ENCODE measurements around the gene SH3PXD2A. TPM values are rescaled to one million over a fixed set of nuclear protein-coding genes. Genes with fewer than 3 reads are reported as not detected.

SH3PXD2A gene
- total and polyA plus RNA-seq, 8 donors: 3.9 to 16.4 (median 8.0) TPM

- WGBS, 2 donors: 80 to 87% methylated on average over 8 of the region's 8 CpGs
- no peak for TF ChIP-seq CTCF (IDR thresholded peaks at IDR 0.05)
- FAIRE-seq (no peak), DNase-seq (no peak), ATAC-seq (no peak)
- Histone ChIP-seq H3K4me3 (no peak overlapping the region), H3K36me3 (no peaks in the 10 kb centered on the region), H3K27me3 (no peaks in the 10 kb centered on the region), H3K4me1 (no peaks in the 10 kb centered on the region), H3K9me3 (no peaks in the 10 kb centered on the region), H3K27ac (no peak overlapping the region)
- intact Hi-C loops (cut with DNase I): loop anchor here in 1 of 3 donors (10.0 kb wide), 1 partner anchor 165 kb away; no protein-coding TSS in a partner anchor
Measured at GRCh38 chr10:103709341-103709920, 145.9 kb downstream of the SH3PXD2A start.

- Histone ChIP-seq H3K9me3 (no peaks in the 10 kb centered on the region), H3K27ac (no peak overlapping the region), H3K36me3 (no peaks in the 10 kb centered on the region), H3K27me3 (no peaks in the 10 kb centered on the region), H3K4me1 (no peaks in the 10 kb centered on the region), H3K4me3 (no peak overlapping the region)
- no peak for TF ChIP-seq CTCF (IDR thresholded peaks at IDR 0.05)
- DNase-seq: peak in 1 of 6 donors; percentile 20
- intact Hi-C loops (cut with DNase I): loop anchor here in 1 of 3 donors (10.0 kb wide), 1 partner anchor 166 kb away; no protein-coding TSS in a partner anchor
- no peak for FAIRE-seq
- 77 to 79% methylated on average over 6 of the region's 6 CpGs for WGBS, 2 donors
- no peak for ATAC-seq
Measured at GRCh38 chr10:103708627-103709288, 146.6 kb downstream of the SH3PXD2A start.

GRCh38 chr10:103707956-103708626 lies 147.3 kb downstream of the SH3PXD2A start:
- no peak for TF ChIP-seq CTCF (IDR thresholded peaks at IDR 0.05)
- WGBS, 2 donors: 74% methylated on average over 10 of the region's 10 CpGs
- ATAC-seq (no peak), FAIRE-seq (no peak), DNase-seq (peak in 1 of 6 donors; percentile 33)
- Histone ChIP-seq H3K36me3 (no peaks in the 10 kb centered on the region), H3K27me3 (no peaks in the 10 kb centered on the region), H3K9me3 (no peaks in the 10 kb centered on the region), H3K4me3 (no peak overlapping the region), H3K4me1 (no peaks in the 10 kb centered on the region), H3K27ac (no peak overlapping the region)
- intact Hi-C loops (cut with DNase I): loop anchor here in 1 of 3 donors (10.0 kb wide), 1 partner anchor 167 kb away; no protein-coding TSS in a partner anchor

GRCh38 chr10:103706762-103707161 lies 148.6 kb downstream of the SH3PXD2A start:
- WGBS, 2 donors: 74 to 80% methylated on average over 6 of the region's 6 CpGs
- intact Hi-C loops (cut with DNase I): loop anchor here in 1 of 3 donors (10.0 kb wide), 1 partner anchor 168 kb away; no protein-coding TSS in a partner anchor
- Histone ChIP-seq H3K9me3 (no peaks in the 10 kb centered on the region), H3K36me3 (no peaks in the 10 kb centered on the region), H3K4me3 (no peak overlapping the region), H3K27ac (no peak overlapping the region), H3K4me1 (no peaks in the 10 kb centered on the region), H3K27me3 (no peaks in the 10 kb centered on the region)
- no peak for DNase-seq
- FAIRE-seq: no peak
- no peak for ATAC-seq
- TF ChIP-seq CTCF (IDR thresholded peaks at IDR 0.05): no peak

Measured in pancreas (tissue), 10 donors.